ENCODE results near the gene MRI1.
"Not testable (repeated sequence)": the region's sequence is repeated elsewhere in the genome, so short reads cannot be mapped to it uniquely, and the experiment has no call there.

Gene MRI1

GRCh38 chr19:13764101-13764807 lies at the start of gene MRI1:
TSS of gene MRI1 (plus strand) at chr19:13764522. CDS start at chr19:13764589, 67 bp downstream.
- FAIRE-seq: no peak

DNA sequence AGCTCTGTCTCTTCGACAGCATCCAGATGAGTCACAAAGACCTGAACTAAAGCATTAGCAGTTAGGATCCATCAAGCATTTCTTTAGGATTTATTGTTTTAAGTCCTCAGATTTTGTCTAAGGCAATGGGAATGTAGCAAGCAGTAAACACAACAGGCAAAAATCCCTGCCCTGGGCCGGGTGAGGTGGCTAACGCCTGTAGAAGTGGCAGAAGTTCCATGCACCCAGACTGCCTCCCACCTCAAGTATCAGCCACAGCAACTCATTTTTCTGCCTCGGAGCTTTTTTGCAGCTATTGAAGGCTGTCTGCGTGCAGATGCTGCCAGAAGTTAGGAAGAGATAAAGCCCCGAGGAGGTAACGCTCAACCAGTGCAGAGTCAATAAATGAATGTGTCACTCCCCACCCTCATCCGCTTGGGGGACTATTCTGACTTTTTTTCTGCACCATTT lies 47.1 kb upstream of the MRI1 start:
- FAIRE-seq: no peak

GRCh38 chr19:13718733-13719132 lies 45.6 kb upstream of the MRI1 start:
- FAIRE-seq: no peak

DNA sequence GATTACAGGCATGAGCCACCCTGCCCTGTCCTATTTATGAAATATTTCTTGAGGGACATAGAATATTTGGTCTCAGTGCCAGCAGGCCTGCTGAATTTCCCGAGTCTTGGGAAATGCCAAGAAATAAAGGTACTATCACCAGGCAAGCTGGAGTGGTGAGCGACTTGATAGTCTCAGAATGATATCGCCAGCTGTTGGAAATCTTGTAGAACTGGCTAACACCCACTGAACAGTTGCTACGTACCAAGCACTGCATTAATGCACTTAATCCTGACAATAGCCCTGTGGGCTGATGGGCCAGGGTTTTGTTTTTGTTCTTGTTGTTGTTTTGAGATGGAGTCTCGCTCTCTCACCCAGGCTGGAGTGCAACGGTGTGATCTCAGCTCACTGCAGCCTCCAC lies 42.2 kb upstream of the MRI1 start:
- no peak for FAIRE-seq

- FAIRE-seq: no peak
These were observed 41.1 kb upstream of the MRI1 start for GRCh38 chr19:13723206-13723605.

DNA sequence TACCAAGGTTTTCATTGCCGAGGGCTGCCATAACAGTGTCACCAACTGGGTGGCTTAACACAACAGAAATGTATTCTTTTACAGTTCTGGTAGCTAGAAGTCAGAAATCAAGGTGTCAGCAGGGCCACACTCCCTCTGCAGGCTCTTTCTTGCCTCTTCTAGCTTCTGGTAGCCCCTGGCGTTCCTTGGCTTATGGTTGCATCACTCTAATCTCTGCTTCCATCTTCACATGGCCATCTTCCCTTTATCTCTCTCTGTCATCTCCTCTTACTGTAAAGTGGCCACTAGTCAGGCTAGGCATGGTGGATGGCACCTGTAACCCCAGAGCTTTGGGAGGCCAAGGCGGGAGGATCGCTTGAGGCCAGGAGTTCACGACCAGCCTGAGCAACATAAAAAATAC lies 38.0 kb upstream of the MRI1 start:
- FAIRE-seq: no peak

GRCh38 chr19:13727798-13728197 lies 36.5 kb upstream of the MRI1 start:
- no peak for FAIRE-seq

DNA sequence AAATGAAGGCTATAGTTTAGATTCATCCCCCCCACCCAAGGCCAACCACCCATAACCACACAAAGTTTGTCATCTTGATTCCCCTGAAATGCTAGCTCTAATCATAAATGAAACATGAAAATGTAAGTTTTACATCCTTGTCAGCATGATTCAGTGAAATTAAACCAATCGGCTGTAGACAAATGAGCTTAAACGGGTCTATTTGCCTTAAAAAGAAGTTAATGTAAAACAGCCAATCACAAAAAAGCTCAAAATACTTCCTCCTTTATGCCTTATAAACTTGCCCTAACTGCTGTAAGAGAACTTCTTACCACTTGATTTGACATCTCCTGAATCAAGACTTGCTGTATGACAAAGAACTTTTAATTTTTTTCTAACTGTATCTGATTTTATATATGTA lies 34.5 kb upstream of the MRI1 start:
- no peak for FAIRE-seq

DNA sequence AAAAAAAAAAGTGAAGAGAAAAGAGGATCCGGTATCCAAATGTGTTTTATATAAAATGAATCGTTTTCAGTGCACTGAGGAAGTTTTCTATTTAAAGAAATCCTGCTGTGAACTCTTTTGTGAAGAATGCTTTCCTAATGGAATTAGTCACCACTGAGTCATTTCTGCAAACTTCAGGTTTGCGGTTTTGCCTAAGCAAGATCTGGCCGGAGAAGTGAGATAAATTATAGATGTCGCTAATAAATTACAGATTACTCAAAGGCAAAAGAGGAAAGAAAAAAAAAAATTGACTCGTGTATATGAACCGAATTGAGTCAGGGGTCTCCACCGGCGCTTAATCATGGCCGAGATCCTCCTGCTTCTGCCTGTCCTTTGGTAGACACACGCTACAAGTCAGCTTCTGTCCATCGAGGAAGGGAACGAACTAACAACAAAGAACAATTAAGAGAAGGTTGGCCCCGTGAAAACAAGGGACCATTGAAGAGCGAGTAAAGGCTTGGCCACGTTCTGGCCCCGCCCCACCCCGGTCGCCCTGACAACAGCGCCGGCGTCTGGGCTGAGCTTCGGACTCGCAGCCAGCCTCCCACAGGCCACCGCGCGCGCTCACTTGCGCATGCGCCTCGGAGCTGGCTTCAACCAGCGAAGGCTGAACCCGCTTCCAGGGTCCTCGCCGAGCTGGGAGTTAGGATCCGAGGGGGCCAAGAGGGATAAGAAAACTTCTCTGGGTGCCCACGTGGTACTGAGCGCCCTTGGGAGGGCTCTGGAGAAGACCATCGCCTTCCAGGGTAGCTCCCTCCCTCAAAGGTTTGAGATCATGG lies 33.0 kb upstream of the MRI1 start:
- FAIRE-seq: peak; percentile 93

GRCh38 chr19:13732337-13732736 lies 32.0 kb upstream of the MRI1 start:
- FAIRE-seq: no peak

DNA sequence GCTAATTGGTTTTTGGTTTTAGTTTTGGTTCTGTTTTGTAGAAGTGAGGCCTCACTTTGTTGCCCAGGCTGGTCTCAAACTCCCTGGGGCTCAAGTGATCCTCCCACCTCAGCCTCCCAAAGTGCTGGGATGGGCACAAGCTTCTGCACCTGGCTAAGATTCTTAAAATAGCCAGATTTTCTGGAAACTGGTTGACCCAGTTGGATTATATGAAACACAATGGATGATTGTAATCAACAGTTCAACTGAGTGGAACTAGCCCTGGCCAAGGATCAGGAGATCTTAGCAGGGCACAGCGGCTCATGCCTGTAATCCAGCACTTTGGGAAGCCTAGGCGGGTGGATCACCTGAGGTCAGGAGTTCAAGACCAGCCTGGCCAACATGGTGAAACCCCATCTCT lies 29.6 kb upstream of the MRI1 start:
- no peak for FAIRE-seq

DNA sequence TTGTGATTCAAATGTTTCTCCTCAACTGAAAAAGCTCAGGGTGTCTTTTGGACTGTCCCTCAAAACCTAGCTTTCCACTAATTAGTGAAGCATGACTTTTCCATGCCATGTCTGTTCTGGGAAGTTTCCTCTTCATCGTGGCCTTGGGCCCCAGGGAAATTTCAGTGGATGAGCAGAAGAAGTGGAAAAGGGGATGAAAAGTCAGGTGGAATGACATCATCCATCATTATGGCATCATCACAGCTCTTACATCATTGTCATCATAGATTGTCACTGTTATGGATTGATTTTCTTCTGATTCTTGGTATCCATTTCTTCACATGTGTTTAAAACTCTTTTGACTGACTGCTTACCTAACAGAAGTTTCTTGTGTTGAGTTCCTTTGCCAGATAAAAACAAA lies 26.2 kb upstream of the MRI1 start:
- FAIRE-seq: no peak

- no peak for FAIRE-seq
These were observed 22.4 kb upstream of the MRI1 start for GRCh38 chr19:13741893-13742292.

GRCh38 chr19:13742756-13743155 lies 21.6 kb upstream of the MRI1 start:
- no peak for FAIRE-seq

GRCh38 chr19:13744174-13744573 lies 20.1 kb upstream of the MRI1 start:
- FAIRE-seq: no peak

GRCh38 chr19:13747098-13747453 lies 17.2 kb upstream of the MRI1 start:
- no peak for FAIRE-seq

DNA sequence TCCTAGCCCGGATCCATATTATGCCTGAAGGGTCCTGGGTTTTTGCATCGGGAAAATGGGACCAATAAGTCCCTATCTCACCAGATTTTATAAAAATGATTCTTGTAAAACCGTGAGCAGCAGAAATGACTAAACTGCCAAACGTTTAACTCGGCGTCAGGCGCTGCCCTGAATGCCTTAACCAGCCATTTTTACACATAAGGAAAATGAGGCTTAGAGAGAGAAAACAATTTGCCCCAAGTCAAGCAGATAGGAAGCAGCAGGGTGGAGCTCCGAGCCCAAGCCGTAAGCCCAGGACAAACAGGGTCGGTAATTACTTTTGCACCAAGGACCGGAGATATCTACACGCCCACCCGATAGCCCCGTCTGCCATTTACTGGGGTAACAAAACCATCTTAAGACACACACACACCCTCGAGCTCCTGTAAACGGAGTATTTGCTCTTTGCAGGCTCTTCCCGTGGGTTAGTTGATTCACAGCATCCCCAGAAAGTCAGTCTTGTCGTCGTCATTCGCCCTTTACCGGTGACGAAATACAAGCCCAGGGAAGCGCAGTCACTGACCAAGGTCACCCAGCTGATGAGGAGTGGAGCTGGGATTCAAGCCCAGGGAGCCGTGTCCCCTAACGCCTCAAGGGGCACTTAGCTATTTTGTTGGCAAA lies 16.0 kb upstream of the MRI1 start:
- no peak for FAIRE-seq

GRCh38 chr19:13751436-13751835 lies 12.9 kb upstream of the MRI1 start:
- FAIRE-seq: no peak

DNA sequence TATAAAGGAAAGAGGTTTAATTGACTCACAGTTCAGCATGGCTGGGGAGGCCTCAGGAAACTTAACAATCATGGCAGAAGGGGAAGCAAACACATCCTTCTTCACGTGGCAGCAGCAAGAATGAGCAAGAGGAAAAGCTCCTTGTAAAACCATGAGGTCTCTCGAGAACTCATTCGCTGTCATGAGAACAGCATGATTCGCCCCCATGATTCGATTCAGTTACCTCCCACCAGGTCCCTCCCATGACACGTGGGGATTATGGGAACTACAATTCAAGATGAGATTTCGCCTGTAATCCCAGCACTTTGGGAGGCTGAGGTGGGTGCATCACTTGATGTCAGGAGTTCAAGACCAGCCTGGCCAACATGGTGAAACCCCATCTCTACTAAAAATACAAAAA lies 10.7 kb upstream of the MRI1 start:
- not testable (repeated sequence) for FAIRE-seq

- no peak for FAIRE-seq
These were observed 8.1 kb upstream of the MRI1 start for GRCh38 chr19:13756210-13756609.

- no peak for FAIRE-seq
These were observed 6.2 kb upstream of the MRI1 start for GRCh38 chr19:13757805-13758772.

DNA sequence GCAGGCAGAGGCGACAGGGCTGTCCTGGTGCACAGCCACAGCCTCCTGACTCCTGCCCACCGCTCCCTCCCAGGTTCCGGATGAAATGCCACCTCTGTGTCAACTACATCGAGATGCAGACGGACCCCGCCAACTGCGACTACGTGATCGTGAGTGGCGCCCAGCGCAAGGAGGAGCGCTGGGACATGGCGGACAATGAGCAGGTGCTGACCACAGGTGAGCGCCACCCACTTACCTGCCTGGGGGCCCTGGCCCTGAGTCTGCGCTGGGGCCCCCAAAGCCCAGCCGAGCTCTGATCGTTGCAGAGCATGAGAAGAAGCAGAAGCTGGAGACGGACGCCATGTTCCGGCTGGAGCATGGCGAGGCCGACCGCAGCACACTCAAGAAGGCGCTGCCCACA lies 5.5 kb upstream of the MRI1 start:
- no peak for FAIRE-seq

DNA sequence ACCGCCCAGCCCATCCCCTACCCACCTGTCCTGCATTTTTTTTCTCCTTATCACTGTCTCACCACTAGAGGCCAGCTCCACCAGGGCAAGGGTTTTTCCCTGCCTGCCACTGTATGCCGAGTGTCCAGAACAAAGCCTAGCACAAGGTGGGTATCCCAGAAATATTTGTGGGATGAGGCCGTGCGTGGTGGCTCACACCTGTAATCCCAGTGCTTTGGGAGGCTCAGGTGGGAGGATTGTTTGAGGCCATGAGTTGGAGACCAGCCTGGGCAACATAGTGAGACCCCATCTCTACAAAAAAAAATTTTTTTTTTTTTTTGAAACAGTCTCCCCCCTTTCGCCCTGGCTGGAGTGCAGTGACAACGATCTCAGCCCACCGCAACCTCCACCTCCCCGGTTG lies 2.9 kb upstream of the MRI1 start:
- FAIRE-seq: no peak
